ENCODE measurements around the gene NPIPA3.
"Not testable (repeated sequence)": the region's sequence is repeated elsewhere in the genome, so short reads cannot be mapped to it uniquely, and the experiment has no call there.

NPIPA3 gene

GRCh38 chr16:14703156-14704011, at the start of gene NPIPA3:
NPIPA3 (plus strand) TSS chr16:14703411; CDS start chr16:14708944, 5,533 bp downstream.
- DNase-seq (ENCODE audit: low read depth), result not testable (repeated sequence)

- DNase-seq (ENCODE audit: low read depth), result no peak
These were observed 45.1 kb upstream of the NPIPA3 start for GRCh38 chr16:14658063-14658462.

DNA sequence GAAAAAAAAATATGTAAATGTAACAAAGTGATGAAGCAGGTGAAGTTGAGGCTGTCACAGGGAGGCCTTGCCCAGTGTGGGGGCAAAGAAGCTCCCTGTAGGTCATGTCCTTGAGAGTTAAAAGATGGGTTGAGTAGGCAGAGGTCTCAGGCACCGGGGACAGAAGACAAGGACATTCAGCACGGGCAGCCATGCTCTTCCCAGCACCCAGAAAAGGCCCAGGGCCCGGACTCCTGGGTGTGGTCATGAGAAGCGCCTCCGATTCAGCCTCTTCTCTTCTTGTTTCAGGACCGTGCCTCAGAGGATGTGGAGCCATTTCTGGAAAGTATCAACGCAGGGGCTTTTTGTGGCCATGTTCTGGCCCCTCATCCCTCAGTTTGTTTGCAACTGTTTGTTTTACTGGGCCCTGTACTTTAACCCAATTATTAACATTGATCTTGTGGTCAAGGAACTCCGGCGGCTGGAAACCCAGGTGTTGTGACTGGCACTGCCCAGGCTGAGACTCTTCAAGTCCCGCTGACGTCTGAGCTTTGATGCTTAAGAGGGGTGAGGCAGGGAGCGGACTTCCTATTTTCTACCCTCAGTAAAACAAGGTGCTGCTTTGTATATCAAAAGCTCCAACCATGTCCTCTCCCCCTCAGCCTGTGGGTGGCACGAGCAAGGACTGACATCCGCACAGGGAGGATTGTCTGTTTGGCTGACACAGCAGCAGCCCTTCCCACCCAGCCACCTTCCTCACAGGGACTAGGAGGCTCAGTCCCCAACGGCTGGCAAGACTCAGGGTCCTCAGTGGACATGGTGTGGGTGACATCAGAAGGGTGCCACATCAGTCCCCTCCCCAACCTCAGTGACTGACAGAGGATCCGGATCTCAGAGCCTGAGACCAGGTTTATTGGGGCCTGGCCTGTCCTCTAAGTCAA, 35.6 kb upstream of the NPIPA3 start:
- no peak for DNase-seq (ENCODE audit: low read depth)

DNA sequence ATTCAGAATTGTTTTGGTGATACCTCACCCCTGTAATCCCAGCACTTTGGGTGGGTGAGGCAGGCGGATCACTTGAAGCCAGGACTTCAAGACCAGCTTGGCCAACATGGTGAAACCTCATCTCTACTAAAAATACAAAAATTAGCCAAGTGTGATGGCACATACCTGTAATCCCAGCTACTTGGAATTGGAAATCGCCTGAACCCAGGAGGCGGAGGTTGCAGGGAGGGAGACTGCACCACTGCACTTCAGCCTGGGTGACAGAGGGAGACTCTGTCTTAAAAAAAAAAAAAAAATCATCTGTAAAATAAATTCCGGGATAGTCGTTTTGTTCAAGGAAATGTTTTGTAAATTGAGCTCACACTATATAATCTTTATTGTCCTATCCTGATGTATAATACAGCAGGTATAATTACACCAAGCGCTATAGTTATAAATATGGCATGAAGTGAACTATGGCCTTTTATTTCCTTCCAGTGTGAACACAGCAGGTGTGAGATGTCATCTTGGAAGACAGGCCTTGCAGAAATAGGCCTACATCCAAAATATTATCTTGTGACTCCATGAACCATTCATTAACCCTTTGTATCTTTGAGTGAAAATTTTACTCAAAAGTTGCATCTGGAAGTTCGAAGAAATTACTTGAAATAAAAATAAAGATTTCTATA, 34.5 kb upstream of the NPIPA3 start:
- no peak for DNase-seq (ENCODE audit: low read depth)

GRCh38 chr16:14669776-14670175, 33.4 kb upstream of the NPIPA3 start:
- no peak for DNase-seq (ENCODE audit: low read depth)

DNA sequence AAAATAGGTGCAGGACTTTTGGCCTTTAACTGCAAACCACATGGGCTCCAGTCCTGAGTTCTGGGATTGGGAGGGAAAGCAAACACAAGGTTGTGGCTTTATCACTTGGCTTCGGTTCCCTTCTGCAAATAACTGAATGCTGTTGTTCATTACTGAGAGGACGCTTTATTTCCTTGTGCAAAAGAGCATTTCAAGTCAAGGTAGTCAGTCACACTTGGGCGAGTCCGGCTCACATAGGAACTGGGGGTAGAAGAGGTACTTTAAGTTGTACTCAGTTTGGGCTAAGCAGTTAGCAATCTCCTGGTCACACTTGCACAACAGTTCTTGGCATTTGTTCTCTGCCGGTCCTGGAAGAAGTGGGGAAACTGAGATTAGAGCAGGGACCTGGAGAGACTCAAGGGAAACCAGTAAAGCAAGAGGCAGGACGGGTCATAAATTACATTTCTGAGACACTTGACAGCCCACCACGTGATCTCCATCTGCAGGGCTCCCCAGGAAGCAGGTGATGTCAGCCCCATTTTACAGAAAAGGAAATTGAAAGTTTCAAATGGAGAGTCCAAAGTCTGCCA, 30.7 kb upstream of the NPIPA3 start:
- no peak for DNase-seq (ENCODE audit: low read depth)

DNA sequence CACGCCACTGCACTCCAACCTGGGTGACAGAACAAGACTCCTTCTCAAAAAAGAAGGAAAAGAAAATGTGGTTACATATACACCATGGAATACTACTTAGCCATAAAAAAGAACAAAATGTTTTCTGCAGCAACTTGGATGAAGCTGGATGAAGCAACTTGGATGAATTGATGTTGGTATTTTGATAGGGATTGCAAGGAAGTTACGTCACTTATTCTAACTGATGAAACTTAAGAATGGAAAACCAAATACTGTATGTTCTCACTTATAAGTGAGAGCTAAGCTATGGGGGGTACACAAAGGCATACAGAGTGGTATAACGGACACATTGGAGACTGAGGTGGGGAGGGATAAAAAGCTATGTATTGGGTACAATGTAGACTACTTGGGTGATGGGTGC, 26.6 kb upstream of the NPIPA3 start:
- no peak for DNase-seq (ENCODE audit: low read depth)

- no peak for DNase-seq (ENCODE audit: low read depth)
These were observed 25.6 kb upstream of the NPIPA3 start for GRCh38 chr16:14677627-14678026.

DNA sequence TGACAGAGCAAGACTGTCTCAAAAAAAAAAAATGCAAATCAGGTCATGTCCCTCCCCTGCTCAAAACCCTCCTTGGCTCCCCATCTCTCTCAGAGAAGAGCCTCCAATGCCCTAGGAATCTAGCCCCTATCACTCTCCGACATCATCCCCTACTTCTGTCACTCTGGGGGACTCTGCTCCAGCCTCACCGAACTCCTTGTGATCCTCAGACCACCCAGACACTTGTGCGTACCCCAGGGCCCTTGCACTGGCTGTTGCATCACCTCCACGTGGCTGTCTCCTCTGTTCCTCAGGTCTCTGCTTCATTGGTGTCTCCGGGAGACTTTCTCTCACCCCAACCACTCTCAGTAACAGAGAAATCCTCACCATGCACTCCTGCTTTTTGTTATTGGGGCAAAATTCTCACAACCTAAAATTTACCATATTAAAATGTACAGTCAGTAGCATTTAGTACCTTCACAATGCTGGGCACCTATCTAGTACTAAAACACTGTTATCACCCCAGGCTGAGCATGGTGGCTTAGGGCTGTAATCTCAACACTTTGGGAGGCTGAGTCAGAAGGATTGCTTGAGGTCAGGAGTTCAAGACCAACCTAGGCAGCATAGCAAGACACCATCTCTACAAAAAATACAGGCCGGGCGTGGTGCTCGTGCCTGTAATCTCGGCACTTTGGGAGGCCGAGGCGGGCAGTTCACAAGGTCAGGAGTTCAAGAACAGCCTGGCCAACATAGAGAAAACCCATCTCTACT, 24.3 kb upstream of the NPIPA3 start:
- no peak for DNase-seq (ENCODE audit: low read depth)

GRCh38 chr16:14680396-14680795, 22.8 kb upstream of the NPIPA3 start:
- not testable (repeated sequence) for DNase-seq (ENCODE audit: low read depth)

DNA sequence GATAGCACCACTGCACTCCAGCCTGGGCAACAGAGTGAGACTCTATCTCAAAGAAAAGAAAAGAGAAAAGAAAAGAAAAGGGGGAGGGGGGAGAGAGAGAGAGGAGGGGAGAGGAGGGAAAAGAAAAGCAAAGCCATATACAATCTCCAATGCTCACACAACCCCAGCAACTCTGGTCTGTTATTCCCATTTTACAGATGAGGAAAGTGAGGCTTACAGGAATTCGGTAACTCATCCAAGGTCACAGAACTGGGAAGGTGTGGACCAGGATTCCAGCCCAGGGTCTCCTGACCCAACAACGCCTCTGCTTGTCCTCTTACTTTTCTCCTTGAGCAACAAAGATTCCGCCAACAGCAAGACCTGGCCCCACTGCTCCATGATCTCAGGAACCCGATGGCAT, 22.1 kb upstream of the NPIPA3 start:
- no peak for DNase-seq (ENCODE audit: low read depth)

GRCh38 chr16:14682121-14682520, 21.1 kb upstream of the NPIPA3 start:
- no peak for DNase-seq (ENCODE audit: low read depth)

DNA sequence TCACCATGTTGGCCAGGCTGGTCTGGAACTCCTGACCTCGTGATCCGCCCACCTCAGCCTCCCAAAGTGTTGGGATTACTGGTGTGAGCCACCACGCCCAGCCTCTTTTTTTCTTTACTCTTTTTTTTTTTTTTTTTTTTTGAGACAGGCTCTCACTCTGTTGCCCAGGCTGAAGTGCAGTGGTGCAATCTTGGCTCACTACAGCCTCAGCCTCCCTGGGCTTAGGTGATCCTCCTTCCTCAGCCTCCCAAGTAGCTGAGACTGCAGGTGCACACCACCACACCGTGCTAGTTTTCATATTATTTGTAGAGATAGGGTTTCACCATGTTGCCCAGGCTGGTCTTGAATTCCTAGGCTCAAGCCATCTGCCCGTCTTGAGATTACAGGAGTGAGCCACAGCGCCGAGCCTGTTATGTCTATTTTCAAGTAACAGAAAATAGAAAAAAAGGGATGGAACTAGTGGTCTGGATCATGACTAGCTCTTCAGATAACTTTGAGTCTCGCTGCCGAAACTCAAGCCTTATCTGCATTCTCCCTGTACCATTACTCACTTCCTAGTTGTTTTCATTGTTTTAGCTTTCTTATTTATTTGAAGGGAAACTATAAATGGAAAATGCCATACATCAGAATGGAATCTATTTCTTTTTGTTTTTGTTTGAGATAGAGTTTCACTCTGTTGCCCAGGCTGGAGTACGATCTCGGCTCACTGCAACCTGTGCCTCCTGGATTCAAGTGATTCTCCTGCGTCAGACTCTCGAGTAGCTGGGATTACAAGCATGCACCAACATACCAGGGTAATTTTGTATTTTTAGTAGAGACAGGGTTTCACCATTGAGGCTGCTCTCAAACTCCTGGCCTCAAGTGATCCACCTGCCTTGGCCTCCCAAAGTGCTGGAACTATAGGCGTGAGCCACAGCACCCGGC, 17.1 kb upstream of the NPIPA3 start:
- not testable (repeated sequence) for DNase-seq (ENCODE audit: low read depth)

DNA sequence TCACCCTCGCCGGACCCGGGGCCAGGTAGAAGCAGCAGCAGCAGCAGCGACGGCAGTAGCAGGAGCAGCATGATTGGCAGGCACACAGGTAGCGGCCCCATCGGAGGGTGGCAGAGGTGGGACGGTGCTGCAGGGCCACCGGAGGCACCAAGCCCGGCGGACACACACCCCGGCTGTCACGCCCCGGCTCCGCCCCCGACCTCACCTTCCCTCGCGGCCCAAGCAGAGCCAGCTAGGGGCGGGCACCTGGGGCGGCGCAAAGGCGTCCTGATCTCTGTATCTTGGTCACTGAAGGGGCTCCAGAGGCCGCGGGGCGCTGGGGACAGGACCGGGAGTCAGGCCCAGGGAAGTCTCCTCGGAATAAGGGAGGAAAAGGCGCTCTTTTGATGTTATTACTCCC, 9.1 kb upstream of the NPIPA3 start, which contains the start of gene PLA2G10:
TSS of gene PLA2G10 (minus strand) at position 180 of the 400 bp plus-strand sequence. CDS start at position 101, 79 bp downstream.
- DNase-seq (ENCODE audit: low read depth), result not testable (repeated sequence)

DNA sequence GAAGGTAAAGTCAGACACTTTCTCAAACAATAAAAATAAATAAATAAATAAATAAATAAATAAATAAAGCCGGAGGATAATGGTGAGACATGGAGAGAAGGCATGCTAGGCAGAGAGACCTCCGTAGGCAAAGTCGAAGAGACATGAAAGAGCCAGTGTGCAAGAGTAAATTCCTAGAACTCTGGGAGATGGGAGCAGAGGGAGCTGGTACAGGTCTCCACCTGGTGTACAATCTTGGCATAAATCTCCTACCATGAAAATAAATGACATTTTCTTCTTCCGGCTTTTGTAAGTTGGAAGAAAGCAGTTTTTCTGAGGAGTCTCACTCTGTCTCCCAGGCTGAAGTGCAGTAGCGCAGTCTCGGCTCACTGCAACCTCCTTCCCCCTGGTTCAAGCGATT, 1.4 kb upstream of the NPIPA3 start:
- DNase-seq (ENCODE audit: low read depth), result not testable (repeated sequence)

GRCh38 chr16:14702672-14703071, 539 bp upstream of the NPIPA3 start:
- DNase-seq (ENCODE audit: low read depth), result not testable (repeated sequence)

DNA sequence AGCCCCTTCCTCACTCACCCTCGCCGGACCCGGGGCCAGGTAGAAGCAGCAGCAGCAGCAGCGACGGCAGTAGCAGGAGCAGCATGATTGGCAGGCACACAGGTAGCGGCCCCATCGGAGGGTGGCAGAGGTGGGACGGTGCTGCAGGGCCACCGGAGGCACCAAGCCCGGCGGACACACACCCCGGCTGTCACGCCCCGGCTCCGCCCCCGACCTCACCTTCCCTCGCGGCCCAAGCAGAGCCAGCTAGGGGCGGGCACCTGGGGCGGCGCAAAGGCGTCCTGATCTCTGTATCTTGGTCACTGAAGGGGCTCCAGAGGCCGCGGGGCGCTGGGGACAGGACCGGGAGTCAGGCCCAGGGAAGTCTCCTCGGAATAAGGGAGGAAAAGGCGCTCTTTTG, 30.0 kb downstream of the NPIPA3 start:
- not testable (repeated sequence) for DNase-seq (ENCODE audit: low read depth)

DNA sequence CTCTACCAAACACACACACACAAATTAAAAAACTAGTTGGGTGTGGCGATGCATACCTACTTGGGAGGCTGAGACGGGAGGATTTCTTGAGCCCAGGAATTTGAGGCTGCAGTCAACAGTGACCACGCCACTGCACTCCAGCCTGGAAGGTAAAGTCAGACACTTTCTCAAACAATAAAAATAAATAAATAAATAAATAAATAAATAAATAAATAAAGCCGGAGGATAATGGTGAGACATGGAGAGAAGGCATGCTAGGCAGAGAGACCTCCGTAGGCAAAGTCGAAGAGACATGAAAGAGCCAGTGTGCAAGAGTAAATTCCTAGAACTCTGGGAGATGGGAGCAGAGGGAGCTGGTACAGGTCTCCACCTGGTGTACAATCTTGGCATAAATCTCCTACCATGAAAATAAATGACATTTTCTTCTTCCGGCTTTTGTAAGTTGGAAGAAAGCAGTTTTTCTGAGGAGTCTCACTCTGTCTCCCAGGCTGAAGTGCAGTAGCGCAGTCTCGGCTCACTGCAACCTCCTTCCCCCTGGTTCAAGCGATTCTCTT, 37.7 kb downstream of the NPIPA3 start:
- DNase-seq (ENCODE audit: low read depth), result not testable (repeated sequence)

DNA sequence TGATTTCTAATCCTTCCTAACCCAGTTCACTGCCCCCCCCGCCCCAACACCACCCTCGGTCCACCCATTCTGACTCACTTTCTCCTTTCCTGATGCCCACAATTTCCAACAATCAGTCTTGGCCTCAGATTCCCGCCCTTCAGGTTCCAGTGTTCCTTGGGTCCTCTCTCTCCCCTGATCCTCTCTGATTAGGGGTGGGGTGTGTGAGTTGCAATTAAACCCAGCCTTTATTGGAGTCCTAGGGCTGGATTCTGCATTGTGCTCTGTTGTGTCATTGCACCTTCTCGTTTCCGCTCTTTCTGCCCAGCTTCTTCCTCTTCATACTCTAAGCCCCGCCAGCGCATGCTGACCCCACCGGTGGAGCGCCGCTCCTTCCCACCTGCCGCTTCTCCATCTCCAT, 38.6 kb downstream of the NPIPA3 start:
- DNase-seq (ENCODE audit: low read depth), result not testable (repeated sequence)
